GM21390 (cell line): ENCODE results near the gene TBRG4.

Source experiments
- ATAC-seq: cut with Tn5 transposase; IDR thresholded peaks from one replicate; pipeline ENCODE4 v1.9.1; 2021; ENCODE audit not compliant: unreplicated experiment

The TBRG4 gene

DNA sequence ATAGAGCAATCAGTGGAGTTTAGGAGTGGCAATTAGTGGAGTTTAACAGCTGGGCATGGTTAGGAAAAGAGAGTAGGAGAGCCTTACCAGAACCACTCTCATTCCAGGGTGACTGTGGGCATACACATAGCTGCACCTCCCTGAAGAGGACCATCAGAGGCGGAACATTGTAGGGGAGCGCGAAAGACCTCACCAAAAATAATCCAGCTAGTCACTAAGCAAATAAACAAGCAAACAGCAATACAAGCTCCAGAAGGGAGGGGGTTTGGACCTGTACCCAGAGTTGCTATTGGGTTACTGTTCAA lies 18.6 kb downstream of the TBRG4 start:
- no peak for ATAC-seq

DNA sequence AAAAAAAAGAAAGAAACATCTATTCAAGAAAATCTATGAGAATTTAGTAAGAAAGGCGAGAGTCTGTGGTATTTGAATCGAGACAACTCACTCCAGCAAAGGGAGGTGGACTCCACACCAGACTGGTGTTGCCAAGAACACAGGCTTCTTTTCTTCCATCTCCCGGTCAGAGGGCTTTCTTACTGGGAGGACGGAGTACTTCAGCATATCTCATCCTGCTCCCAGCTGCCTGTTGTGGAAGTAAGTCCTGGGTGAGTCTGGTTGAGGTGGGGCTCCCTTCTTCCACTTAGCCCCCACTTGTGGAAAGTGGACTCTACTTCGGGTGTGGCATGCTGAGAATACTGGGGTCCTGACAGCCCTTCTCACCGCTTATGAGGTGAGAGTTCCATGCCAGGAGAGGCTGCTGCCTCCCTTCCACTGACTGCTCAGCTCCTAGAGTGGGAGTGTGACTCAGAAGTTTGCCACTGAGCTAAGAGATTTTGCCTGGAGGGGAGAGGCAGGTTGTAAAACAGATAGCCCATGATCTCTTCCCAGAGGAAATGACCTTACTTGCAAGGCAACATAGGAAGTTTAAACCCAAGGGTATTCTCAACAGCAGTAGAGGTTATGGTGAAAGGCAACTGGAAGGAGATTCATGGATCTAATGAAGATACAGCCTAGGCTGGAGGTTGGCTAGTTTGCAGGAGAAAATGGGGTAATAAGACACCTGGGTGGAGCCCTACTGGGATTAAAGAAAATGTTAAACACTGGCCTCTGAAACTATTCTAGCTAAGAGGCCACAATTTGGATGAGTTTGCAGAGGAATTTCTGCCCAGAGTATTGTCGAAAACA lies 19.2 kb downstream of the TBRG4 start:
- no peak for ATAC-seq

DNA sequence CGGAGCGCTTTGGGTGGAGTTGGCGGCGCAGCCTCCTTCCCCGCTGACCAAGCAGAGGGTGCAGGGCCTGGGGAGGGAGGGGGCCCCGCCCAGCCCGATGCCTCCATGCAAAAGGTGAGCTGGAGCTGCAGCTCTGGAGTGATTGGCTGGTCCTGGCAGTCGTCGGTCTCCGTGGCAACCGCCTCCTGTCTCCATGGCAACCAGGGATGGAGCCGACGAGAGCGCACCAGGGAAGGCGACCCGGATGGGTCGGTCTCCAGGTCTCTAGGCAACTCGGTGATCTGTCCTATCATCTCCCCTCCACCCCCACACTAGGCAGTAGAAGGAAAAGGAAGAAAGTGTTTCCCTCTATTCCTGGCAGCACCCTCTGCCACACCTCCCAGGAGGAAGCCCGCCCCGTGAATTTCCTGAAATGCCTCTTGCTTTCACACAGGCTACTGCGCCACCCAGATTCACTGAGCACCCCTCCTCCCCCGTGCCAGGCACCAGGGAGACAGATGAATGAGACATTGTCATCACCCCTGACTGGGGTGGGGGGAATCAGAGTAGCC lies 22.1 kb downstream of the TBRG4 start:
- ATAC-seq = no peak

DNA sequence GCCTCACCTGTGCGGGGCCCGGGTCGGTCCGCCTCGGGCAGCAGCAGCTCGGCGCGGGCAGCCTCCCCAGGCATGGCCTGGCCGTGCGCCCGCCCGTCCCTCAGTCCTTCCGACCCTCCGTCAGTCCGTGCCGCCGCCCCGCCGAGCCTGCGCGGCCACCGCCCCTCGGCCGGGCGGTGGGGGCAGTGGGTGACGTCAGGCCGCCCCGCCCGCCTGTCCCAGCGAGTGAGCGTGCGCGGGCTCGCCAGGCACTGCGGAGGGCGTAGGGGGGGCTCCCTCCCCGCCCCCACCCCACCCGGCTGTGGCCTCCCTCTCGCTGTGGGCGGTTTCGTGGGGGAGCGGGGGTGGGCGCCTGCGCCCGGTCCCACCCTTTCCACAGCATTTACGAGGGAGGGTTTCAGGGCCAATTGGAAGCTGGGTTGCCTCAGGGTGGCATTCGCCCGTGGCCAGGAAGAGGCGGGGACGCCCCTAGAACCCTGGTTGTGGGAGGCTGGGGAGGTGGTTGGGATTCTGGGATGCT lies 22.6 kb downstream of the TBRG4 start, which contains the start of gene NACAD:
TSS of gene NACAD (minus strand) at position 149 of the 520 bp plus-strand sequence. CDS start at position 74, 75 bp downstream.
- no peak for ATAC-seq

DNA sequence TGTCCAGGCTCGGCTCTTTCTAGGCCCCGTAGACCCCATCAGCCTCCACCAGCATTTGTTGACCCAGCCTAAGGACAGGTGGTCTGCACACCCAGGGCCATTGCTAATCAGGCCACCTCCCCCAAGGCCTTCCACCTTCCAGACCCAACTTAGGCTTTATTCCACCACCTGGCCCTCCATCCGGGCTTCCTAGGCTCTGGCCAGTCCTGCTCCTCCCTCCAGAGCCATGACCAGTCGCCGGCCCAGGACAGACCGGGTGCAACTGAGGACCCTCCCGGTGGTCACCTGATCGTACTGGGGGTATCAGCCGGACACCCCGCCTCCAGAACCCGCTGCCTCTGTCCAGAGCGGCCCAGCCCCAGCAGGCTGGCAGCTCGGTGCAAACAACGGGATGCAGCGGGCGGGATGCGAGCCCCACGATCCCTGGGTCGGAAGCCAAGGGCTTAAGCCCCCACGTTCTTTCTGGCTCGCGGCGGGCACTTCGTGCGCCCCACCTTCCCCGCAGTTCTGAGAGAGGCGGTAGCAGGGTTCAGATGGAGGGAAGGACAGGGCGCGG lies 23.3 kb downstream of the TBRG4 start:
- ATAC-seq = no peak

DNA sequence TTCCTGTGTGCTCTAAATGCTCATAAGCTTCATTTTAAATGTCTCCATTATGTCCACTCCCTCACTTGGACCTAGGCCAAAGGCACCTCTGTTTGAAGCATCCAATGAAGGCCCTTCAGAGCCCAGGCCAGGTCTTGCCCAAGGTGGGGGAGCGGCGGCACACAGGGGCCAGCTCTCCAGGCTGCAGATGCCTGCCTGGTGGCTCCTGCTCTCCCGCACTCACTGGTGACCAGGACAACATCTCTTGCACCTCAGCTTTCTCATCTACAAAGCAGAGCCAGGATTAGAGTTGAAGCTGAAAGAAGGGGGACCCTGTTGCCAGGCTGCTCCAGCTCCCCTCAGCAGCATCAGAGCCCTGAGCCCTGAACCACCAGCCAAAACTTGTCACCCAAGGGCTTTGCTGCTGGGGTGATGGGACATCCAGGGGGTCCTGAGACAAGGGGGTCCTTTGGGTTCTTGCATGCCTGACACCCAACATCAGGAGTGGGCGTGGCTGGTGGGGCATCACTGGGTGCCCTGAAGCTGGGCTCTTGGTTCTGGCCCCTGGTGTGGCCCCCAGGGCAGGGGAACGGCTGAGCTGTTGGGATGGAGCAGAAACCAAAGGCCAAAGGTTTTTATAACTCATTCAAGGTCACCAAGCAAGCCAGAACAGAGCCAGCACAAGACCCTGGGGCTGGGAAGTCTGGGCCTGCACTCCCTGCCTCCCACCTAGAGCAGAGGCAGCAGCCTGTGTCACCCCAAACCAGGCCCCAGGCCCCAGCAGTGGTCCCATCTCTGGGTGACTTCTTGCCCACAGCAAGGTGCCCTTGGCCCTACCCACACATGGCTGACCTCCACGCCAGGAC lies 24.0 kb downstream of the TBRG4 start:
- no peak for ATAC-seq

DNA sequence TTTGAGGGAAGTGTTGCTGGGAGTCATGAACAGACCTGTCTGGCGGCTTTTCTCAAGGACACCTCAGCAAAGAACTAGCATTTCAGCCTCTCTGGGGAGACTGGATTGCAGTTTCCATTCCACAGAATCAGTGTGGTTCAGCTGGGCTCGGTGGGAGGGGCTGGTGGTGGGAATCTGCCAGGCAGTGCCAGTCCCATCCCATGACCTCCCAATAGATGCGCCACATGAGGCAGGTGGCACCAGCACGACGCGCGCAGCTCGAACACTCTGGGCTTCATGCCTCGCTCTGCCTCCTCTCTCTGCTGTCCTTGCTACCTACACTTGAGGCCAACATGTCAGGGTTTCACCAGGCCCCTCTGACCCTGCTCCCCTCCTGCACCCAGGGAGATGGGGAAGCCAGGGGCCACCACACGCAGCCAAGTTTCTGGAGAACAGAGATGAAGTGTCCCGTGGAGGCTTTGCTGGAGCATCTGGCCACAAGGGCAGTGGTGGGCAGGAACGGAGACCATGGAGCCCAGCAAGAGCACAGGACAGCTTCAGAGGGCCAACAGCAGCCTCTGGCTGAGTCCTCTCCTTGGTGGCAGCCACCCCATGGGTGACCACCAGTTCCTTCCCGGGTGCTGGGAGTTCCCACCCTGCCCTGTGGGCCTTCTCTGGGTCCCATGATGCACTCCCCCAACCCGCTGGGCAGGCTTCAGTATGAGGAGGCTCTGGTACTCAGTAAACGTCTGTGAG lies 25.0 kb downstream of the TBRG4 start:
- no peak for ATAC-seq

DNA sequence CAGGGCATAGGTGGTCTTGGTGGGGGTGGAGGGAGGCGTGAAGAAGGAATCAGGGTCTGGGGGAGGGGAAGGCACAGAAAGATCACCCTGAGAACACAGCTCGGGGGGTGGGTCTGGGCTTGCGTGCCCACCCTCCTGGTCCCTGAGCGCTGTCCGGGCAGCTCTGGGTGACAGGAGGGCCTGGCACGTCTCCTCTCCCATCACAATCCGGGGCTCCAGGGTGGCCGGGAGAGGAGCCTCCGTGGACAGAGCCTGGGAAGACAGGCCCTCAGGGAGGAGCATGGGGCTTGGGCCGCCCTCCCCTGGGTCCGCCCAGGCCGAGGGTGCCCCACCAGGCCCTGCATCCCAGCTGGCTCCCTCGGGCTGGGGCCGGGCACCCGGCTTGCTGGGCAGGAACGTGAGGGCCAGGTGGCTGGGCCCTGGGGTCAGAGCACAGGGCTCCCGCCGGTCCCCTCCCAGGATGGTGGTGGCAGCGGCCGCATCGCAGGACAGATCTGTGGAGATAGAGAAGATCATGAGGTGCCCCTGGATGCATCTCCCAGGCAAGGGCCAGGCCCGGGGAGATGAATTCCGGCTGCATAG lies 25.8 kb downstream of the TBRG4 start:
- ATAC-seq = no peak

DNA sequence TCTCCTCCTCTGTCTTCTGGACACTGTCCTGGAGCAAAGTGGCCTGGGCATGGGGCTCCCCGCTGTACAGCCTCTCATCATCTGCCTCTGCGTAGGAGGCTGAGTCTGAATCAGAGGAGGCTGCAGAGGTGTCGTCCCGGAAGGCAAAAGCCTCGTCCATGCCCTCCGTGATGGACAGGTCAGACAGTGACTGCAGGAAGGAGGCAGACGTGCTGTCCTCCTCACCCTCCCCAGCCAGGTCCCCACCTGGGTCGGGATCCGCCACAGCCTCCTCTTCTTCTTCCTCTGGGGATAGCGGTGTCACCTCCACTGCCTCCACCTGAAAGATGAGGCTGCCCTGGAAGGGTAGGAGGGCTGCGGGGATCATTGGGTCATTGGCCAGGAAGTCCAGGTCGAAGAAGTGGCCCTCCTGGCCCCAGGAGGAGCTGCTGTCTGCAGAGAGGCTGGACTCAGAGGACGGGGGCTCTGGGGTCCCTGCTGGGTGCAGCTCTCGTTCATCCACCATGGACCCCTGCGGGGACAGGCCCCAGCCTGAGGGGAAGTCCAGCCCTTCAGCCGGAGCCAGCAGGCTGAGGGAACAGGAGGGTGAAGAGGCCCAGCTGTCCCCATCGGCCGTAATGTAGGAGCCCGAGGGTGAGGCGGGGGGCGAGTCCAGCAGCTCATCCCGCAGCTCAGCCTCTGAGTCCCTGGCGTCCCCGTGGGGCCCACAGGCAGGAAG lies 26.4 kb downstream of the TBRG4 start:
- ATAC-seq = no peak

DNA sequence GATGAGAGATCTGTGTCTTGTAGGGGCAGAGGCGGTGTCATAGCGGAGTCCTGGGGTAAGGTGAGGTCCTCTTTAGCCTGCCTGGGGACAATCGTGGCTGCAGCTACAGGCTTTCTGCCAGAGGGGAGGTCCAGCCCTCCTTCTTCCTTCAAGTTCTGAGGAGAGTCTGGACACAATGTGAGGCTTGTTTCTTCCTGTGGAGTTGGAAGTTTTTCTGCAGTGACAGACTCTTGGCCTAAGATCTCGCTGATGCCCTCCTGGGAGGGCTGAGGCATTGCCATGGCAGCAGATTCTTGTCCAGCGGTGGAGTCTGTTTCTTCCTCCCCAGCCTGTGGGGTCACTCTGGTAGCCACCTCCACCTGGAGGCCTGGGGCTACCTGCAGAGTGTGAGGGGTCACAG lies 27.2 kb downstream of the TBRG4 start:
- no peak for ATAC-seq

DNA sequence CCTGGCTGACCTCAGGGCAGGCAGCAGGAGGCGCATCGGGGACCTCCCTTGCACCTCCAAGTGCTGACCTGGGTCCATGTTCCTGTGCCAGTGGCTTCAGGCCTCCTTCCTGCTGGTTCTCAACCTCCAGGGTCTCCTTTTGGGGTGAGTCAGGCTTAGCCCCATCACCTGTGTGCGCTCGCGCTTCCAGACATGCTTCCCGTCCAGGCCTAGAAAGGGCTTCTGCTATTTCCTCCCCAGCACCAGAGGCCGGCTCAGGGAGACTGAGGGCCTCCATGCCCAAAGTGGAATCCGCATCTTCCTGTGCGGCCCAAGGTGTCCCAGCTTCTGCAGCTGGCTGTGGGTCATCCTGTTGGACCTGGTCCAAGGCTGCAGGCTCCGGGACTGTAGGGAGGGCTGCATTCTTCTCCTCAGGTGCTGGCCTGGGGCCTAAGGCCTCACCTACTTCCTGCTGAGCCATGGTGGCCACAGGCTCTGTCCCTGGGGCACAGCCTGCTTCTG lies 28.6 kb downstream of the TBRG4 start:
- no peak for ATAC-seq

DNA sequence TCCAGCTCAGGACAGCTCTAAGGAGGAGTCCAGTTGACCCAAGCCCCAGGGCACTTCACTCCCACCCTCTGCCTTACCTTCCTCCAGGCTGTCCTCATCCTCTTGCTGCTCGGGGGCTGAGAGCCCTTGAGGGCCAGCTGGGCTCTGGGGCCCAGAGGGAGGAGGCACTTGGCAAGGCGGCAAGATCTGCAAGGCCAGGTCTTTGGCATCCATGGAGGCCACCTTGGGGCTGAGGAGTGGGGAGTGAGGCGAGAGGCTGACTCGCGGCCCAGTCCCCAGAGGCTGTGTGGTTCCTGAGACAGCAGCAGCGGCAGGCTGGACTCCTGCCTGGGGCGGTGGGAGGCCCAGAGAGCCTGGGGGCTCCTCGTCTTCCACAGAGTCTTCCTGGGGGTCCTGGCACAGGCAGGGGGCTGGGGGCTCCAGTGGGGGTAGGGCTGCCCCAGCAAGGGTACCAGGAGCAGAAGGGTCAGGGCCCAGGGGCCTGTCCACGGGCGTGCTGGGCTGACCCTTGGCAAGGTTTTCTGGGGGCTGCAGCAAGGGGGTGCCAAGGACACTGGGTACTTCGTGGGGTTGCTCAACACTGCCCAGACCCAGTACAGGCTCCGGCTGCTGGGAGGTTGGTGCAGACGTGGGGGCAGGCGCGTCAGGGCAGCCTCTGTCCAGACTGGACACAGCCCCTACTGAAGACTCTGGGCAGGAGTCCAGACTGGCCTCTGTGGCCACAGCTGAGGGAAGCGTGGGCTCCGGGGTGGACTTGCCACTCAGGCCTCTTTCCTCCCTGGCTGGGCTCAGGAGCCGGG lies 29.3 kb downstream of the TBRG4 start:
- ATAC-seq = no peak

DNA sequence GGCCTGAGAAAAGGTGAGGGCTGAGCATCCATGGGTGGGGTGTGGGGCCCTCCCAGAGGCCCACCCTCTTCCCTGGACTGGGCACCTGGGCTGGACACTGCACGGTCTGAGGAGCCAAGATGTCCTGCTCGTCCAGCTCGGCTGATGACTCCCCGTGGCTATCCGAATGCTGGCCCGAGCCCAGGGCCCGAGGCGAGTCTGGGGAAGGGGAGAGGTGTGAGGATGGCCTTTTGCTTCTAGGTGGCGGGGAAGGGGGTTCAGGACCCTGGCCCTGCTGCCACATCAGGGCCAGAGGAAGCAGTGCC lies 29.9 kb downstream of the TBRG4 start:
- ATAC-seq = no peak

DNA sequence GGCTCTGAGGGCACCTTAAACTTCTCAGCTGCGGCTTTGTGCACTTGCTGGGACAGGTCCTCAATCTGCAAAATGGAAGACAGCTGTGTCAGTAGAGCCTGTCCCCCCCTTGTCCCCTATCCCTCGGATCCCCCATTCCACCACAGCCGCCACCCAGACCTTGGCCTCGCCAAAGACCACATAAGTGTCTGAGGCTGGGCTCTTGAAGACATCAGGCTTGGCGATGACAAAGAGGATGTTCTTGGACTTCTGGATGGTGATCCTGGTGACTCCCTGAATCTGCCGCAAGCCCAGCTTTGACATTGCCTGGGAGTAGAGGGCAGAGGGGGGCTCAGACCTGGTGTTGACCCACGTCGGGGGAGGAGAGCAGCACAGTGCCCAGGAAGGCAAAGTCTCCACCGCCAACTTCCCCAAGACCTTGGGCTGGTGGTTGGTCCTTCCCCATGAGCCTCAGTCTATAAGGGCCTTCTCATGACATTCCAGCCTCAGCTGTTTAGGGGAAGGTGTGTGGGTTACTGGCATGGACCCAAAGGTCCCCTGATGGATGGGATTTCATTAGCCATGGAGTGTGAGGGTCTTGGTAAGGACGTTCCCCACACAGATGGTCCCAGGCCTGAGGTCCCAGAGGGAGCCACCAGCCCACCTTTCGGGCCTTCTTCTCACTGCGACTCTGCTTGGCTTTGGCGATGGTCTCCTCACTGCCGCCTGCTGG lies 30.4 kb downstream of the TBRG4 start:
- no peak for ATAC-seq

DNA sequence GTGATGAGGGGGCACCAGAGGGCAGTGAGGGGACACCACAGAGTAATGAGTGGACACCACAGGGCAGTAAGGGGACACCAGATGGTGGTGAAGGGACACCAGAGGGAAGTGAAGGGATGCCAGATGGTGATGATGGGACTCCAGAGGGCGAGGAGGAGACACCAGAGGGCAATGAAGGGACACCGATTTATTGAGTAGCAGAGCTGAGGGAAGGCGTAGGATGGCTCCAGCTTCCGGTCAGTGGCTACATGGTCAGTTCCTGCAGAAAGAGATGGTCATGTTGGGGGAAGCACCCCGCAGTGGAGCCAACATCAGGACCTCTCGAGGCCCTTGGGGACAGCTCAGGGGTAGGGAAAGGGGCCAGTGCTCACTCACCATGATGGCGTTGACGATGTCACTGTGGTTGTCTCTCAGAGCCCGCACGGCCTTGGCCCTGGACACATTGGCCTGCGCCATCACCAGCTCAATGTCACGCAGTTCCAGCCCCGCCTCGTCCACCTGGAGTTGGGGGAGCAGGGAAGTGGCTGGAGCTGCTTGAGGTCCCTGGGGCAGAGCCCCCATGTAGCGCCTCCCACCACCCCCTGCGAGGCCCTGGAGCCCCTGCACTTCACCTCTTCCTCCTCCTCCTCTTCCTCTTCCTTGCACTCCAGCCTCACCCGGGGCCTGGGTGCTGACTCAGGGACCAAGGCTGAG lies 31.1 kb downstream of the TBRG4 start:
- ATAC-seq = no peak

DNA sequence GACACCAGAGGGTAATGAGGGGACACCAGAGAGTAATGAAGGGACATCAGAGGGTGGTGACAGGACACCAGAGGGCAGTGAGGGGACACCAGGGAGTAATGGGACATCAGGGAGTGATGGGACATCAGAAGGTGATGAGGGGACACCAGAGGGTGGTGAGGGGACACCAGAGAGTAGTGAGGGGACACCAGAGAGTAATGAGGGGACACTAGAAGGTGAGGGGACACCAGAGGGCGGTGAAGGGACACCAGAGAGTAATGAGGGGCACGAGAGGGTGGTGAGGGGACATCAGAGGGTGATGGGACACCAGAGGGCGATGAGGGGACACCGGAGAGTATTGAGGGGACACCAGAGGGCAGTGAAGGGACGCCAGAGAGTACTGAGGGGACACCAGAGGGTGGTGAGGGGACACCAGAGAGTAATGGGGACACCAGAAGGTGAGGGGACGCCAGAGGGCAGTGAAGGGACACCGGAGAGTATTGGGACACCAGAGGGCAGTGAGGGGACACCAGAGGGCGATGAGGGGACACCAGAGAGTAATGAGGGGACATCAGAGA lies 33.3 kb downstream of the TBRG4 start:
- ATAC-seq = no peak

DNA sequence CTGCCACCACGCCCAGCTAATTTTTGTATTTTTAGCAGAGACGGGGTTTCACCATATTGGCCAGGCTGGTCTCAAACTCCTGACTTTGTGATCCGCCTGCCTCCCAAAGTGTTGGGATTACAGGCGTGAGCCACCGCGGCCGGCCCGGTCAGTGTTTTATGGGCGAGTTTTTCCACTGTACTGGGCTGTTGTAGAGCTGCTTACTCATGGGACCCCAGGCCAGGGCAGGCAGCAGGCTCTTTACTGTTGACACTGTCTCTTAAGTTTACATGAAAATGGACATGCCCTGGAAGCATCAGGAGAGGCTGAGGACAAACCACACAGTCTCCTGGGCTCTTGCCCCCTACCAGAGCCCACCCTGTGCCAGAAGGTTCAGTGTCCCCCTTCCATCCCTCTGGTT lies 33.9 kb downstream of the TBRG4 start:
- no peak for ATAC-seq
